Testis (tissue), 2 donors: ENCODE results near the gene GSX2.
"Not testable (repeated sequence)": the region's sequence is repeated elsewhere in the genome, so short reads cannot be mapped to it uniquely, and the experiment has no call there.

ENCODE experiments used
- CTCF ChIP-seq, 3 experiments: fragments of 450-650 bp in 2 of 3; fragments of 200-600 bp in 1 of 3; sonication (generic) in 1 of 3; IDR thresholded peaks; one replicate each; pipeline ENCODE4 v1.5.1; 2016 to 2019; ENCODE audit warnings: antibody characterized with exemption in 3 of 3, mild to moderate bottlenecking in 2 of 3, moderate library complexity in 1 of 3
- POLR2A ChIP-seq: fragments of 450-650 bp; IDR thresholded peaks from one replicate; pipeline ENCODE4 v1.6.1; 2017; ENCODE audit warnings: antibody characterized with exemption, mild to moderate bottlenecking, moderate library complexity

DNA sequence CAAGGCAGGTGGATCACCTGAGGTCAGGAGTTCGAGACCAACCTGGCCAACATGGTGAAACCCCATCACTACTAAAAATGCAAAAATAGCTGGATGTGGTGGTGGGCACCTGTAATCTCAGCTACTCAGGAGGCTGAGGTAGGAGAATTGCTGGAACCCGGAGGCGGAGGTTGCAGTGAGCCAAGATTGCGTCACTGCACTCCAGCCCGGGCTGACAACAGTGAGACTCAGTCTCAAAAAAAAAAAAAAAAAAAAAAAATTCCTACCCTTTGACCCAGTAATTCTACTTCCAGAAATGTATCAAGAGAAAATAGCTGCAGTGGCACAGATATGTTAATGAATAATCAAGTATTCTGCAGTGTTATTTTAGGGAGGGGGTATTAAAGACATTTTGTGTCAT is 46.6 kb upstream of the GSX2 start:
- TF ChIP-seq POLR2A; CTCF (IDR thresholded peaks at IDR 0.05): not testable (repeated sequence)
